Stimulated activated CD4-positive, alpha-beta T cell treated with anti-CD3 and anti-CD28 coated beads, Interleukin-15, amount 100 ng/mL, for 48 hours (primary cell): ENCODE data around the gene PCGF1.

Source experiments
- DNase-seq, 2 donors: peaks; one replicate each; pipeline ENCODE4 v3.0.0-alpha.2; 2020; ENCODE audit warnings: low read depth in 2 of 2

The PCGF1 gene

DNA sequence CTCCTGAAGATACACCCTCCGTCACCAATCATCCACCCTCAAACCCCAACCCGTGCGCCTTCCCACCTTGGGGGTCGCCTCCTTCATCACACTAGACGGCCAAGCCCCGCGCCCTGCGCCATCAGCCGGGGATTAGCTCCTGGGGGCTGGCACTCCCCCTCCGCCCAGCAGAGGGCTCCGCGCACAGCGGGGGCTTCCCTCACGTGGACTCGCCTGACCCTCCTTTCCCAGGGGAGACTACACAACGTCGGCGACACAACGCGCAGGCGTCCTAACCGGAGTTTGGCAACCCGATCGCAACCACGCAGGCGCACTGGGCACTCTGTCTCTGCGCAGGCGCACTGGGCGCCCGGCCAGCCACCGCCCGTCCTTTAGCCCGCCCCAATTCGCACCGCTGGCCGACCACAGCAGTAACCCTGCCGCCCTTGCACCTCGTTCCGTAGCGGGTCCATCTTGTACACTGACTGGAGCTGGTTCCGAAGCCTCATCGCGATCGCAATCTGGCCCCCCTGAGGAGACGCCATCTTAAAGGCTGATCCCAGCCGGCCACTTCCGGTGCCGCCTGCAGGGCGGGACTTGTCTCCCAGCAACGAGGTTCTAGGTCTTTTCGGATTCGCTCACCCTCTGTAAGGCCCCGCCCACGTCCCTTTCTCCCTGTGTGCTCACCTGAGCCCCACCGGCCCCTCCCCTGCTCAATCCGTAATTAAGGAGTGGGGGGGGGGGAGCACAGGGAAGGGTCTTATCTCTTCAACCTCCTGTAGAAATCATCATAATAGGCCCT lies at the start of gene PCGF1:
PCGF1 (minus strand) TSS at position 551 of the 781 bp plus-strand sequence; CDS start at position 524, 27 bp downstream.
- DNase-seq = peak; percentile 96 to 99

DNA sequence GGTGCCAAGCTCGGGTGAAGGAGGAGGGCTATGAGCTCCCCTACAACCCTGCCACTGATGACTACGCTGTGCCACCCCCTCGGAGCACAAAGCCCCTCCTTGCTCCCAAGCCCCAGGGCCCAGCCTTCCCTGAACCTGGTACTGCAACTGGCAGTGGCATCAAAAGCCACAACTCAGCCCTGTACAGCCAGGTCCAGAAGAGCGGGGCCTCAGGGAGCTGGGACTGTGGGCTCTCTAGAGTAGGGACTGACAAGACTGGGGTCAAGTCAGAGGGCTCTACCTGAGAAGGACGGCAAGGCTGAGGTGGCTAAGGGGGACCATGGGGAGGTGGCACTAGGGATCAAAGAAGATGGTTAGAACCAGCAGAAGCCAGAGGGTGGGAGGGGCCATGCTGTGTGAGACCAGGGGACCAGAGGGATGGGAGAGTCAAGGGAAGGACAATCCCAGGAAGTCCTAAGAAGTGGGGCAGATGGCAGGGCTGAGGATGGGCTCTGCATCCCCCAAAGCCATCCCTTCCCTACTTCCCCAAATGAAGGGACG lies 49.4 kb upstream of the PCGF1 start:
- DNase-seq = no peak

DNA sequence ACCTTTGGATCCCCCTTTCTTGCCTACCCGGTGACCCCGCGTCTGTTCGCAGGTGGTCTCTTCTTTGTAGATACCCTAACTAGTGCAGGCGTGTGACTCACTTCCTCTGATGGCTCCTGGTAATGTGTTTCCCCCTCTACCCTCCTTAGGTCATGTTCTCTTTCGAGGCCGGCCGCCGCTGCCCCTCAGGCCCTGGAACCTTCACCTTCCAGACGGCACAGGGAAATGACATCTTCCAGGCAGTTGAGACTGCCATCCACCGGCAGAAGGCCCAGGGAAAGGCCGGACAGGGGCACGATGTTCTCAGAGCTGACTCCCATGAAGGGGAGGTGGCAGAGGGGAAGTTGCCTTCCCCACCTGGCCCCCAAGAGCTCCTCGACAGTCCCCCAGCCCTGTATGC lies 48.7 kb upstream of the PCGF1 start:
- no peak for DNase-seq

DNA sequence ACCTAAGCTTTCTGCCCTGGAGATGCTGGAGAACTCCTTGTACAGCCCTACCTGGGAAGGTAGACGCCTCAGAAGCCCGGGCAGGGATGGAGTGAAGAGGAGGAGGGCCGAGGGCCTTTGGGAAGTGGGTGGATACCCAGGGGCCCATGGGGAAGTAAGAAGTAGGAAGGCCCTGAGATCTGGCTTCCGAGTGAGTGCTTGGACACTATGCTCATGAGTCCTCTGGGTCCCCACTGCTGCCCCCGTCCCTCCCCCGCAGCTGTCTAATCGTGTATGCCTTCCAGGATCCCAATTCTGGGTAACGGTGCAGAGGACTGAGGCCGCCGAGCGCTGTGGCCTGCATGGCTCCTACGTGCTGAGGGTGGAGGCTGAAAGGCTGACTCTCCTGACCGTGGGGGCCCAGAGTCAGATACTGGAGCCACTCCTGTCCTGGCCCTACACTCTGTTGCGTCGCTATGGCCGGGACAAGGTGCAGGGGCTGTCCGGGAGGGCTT lies 48.2 kb upstream of the PCGF1 start:
- no peak for DNase-seq

DNA sequence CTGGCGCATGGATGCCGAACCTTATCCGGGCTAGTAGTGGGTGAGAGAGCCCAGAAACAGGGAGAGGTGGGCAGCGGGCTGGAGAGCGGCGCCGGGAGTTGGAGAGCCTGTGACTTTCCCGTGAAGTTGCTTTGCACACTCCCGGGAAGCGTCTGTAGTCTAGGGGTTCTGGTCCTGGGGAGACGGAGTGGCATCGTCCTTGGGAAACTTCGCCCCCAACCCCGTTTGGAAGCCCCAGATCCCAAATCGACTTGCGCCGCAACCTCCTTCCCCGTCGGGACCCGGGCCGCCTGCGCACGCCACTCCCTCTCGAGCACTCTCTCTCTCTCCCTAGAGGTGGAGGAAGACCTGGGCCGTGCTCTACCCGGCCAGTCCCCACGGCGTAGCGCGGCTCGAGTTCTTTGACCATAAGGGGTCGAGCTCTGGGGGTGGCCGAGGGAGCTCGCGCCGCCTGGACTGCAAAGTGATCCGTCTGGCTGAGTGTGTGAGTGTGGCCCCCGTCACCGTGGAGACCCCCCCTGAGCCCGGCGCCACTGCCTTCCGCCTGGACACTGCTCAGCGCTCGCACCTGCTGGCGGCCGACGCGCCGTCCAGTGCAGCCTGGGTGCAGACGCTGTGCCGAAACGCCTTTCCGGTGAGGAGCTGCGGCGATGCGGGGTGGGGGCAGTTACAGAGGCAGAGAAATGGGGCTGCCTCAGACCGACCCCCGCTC lies 47.5 kb upstream of the PCGF1 start:
- DNase-seq = no peak

DNA sequence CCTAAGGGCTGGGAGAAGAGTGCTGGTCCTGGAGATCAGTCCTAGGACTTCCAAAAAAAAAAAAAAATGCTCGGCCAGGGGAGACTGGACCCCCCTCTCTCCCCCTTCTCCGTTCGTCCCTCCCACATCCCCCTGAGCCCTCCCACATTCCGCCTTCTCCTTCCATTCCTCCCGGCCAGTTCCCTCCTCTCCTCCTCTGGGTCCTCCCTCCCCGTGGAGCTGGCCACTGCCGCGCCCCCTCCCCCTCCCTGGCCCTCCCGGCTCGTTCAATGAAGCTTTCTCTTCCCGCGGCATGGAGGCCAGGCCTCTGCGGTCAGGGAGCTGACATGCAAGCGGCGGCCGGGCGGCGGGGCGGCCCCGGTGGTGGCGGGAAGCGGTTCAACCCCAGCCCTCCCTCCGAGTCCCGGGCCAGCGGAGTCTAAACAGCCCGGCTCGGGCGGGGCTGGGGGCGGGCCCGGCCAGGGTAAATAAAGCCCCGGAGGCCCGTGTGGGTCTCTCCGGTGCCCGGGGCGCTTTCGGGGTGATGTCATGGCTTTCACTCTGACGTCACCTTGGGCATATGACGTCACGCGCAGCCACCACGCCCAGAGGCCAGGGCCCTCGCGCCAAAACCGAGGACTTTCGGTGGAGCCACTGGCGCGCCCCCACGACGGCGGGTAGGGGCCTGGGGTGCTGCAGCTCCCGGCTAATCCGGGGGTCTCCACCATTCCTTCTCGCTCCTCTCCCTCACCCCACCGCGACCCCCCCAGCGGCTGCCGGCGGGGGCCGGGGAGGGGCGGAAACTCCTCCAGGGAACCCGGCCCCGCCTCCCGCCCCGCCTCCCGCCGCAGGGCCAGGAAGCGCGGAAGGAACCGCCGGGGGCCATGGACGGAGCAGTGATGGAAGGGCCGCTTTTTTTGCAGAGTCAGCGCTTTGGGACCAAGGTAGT lies 46.7 kb upstream of the PCGF1 start, which contains the start of the genes DOK1 and LOXL3:
DOK1 (plus strand) TSS at position 829 of the 928 bp plus-strand sequence; CDS start at position 864, 35 bp downstream.
LOXL3 (minus strand) TSS at position 51 of the 928 bp plus-strand sequence. CDS start 1,308 bp downstream, outside the sequence.
- DNase-seq = peak; percentile 73 to 75

GRCh38 chr2:74552914-74553811 lies 45.7 kb upstream of the PCGF1 start:
- no peak for DNase-seq

- DNase-seq = no peak
These were observed 44.7 kb upstream of the PCGF1 start for GRCh38 chr2:74551942-74552913.

- DNase-seq = no peak
These were observed 44.0 kb upstream of the PCGF1 start for GRCh38 chr2:74551530-74551929.

- DNase-seq = no peak
These were observed 42.7 kb upstream of the PCGF1 start for GRCh38 chr2:74550231-74550630.

DNA sequence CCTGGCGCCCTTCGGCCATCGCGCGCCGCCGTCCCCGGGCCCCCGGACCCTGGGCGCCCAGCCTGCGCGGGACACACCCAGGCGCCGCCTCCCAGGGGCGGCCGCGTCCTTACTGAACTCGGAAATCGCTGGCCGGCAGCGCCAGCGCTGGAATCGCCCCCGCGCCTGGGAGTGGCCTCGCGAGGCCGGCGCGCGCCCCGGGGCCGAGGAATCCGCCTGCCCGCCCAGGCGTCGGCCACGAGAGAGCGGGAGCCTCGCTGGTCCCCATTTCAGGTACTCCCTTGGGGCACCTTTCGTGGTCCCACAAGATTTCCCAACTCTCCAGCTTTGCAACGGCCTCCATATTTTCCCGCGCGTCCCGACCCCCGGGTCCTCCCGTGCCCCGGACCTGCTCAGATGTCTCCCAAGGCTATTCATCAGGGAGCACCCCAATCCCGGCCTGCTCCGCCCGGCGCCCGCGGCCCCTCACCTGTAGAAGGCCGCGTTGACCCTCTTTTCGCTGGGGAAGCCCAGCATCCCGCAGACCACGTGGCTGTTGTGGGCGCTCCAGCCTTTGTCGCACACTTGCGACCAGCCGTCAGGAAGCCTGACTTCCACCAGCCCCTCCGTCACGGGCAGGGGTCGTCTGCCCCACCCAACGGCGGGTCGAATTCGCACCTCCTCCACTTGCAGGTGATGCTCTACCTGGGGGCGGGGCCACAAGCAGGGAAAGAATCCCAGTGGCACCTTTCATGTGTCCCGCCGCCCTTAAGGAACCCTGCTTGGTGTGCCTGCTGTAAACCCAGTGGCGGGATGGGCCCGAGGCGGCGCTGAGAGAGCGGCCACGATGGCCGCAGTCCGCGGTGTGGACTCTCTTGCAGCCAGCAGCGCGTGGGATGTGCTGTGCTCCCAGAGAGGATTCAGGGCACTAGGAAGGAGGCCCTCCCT lies 41.7 kb upstream of the PCGF1 start:
- no peak for DNase-seq

- DNase-seq = no peak
These were observed 40.9 kb upstream of the PCGF1 start for GRCh38 chr2:74548285-74548899.

GRCh38 chr2:74546004-74546403 lies 38.5 kb upstream of the PCGF1 start:
- DNase-seq = no peak

- no peak for DNase-seq
These were observed 37.1 kb upstream of the PCGF1 start for GRCh38 chr2:74544634-74545033.

GRCh38 chr2:74542978-74543377 lies 35.5 kb upstream of the PCGF1 start:
- DNase-seq = no peak

- no peak for DNase-seq
These were observed 32.8 kb upstream of the PCGF1 start for GRCh38 chr2:74540291-74540690.

DNA sequence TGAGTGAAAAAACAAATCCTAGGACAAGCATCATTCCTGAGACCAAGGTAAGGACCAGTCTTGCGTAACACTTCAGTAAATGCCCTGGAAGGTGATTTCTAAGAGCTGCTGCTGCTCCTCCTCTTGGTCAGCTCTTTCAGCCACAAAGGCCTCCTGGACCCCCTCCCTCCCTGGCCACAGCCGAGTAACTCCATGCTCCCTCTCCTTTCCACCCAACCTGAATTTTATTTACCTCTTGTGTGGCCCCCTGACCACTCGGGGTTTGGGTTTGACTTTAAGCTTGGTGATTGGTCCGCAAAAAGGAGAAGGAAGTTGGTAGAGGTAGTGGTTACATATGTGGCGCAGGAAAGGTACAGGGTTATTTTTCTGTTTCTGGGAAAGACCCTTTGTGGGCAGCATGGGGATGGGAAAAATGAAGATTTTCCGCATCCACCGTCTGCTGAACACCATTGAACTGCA lies 31.4 kb upstream of the PCGF1 start:
- no peak for DNase-seq
